HCT116 (cell line): ENCODE measurements around the gene ACACA. TPM values are rescaled to one million over a fixed set of nuclear protein-coding genes. Genes with fewer than 3 reads are reported as not detected.

Experiments used
- ATAC-seq: fragments of 200-7000 bp; cut with Tn5 transposase; 2 replicates; pipeline ENCODE4 v1.9.1; 2020; ENCODE audit warnings: mild to moderate bottlenecking, moderate library complexity
- BruUV-seq: library from RNA; stranded (reverse); fragments of 400-500 nt; replicated peaks from 2 replicates; lab custom pipeline; 2021; lab: Mats Ljungman, UMichigan
- CTCF ChIA-PET: fragments of 300-600 bp; sonication (Branson Sonifier 250); formaldehyde crosslinking; loops from one replicate; lab custom pipeline; 2021; ENCODE audit warnings: antibody characterized with exemption; lab: Charles Lee
- POLR2A ChIA-PET: fragments of 300-600, 350-600 bp; sonication (Branson Sonifier 250); formaldehyde crosslinking; loops from one replicate; lab custom pipeline; 2021; ENCODE audit warnings: antibody characterized with exemption; lab: Charles Lee
- RAD21 ChIA-PET, 2 experiments: fragments of 300-600 bp; sonication (Branson Sonifier 250); formaldehyde crosslinking; loops; one replicate each; lab custom pipeline; 2023; ENCODE audit warnings: low total read pairs in 2 of 2; ENCODE audit not compliant: uncharacterized antibody in 2 of 2, unreplicated experiment in 2 of 2, low non-redundant PET in 1 of 2; lab: Charles Lee
- DNase-seq: peaks from one replicate; pipeline ENCODE4 v3.0.0-alpha.2; 2010; ENCODE audit warnings: low read depth, low spot score
- H2AFZ ChIP-seq: fragments of 200-600 bp; shearing (Covaris generic), sonication (generic); 2 replicates; pipeline ENCODE4 v1.6.1; 2017; ENCODE audit warnings: low read depth, mixed run types, mixed read lengths, antibody characterized with exemption, low read length; ENCODE audit not compliant: poor library complexity, severe bottlenecking
- H3K27ac ChIP-seq: 2 replicates; pipeline ENCODE4 v1.5.1; 2012; ENCODE audit warnings: low read depth, low read length
- H3K27me3 ChIP-seq: fragments of 200-600 bp; sonication (generic); 2 replicates; pipeline ENCODE4 v1.6.1; 2016; ENCODE audit warnings: mixed run types, low read length, mixed read lengths; ENCODE audit not compliant: insufficient read depth
- H3K36me3 ChIP-seq, 2 experiments: fragments of 200-500 bp in 1 of 2; fragments of 200-600 bp in 1 of 2; sonication (Bioruptor generic) in 1 of 2; sonication (generic) in 1 of 2; 2 replicates each; pipeline versions ENCODE4 v1.5.1 to v1.6.1; 2014 to 2016; ENCODE audit warnings: low read length in 2 of 2, inconsistent platforms in 1 of 2, mixed read lengths in 1 of 2, mixed run types in 1 of 2; ENCODE audit not compliant: insufficient read depth in 2 of 2, control insufficient read depth in 1 of 2
- H3K4me1 ChIP-seq, 2 experiments: fragments of 200-600 bp in 1 of 2; sonication (generic) in 1 of 2; 2 replicates each; pipeline versions ENCODE4 v1.5.1 to v1.6.1; 2012 to 2017; ENCODE audit warnings: low read length in 2 of 2, inconsistent platforms in 1 of 2, mild to moderate bottlenecking in 1 of 2, mixed read lengths in 1 of 2, mixed run types in 1 of 2, moderate library complexity in 1 of 2; ENCODE audit not compliant: insufficient read depth in 2 of 2, control insufficient read depth in 1 of 2
- H3K4me2 ChIP-seq: fragments of 200-600 bp; sonication (generic); 2 replicates; pipeline ENCODE4 v1.6.1; 2017; ENCODE audit warnings: mixed run types, low read length, mixed read lengths
- H3K4me3 ChIP-seq, 2 experiments: fragments of 200-600 bp in 1 of 2; sonication (generic) in 1 of 2; replicated peaks in 1 of 2; 2 replicates each; pipeline ENCODE4 v1.5.1; 2011 to 2016; ENCODE audit warnings: low read length in 2 of 2, control low read depth in 1 of 2, low read depth in 1 of 2, mild to moderate bottlenecking in 1 of 2, mixed read lengths in 1 of 2, mixed run types in 1 of 2
- H3K79me2 ChIP-seq: fragments of 200-600 bp; sonication (generic); 2 replicates; pipeline ENCODE4 v1.6.1; 2017; ENCODE audit warnings: mild to moderate bottlenecking, mixed run types, low read length, moderate library complexity, mixed read lengths; ENCODE audit not compliant: insufficient read depth
- H3K9ac ChIP-seq: fragments of 200-600 bp; sonication (generic); 2 replicates; pipeline ENCODE4 v1.6.1; 2016; ENCODE audit warnings: low read length, mixed read lengths
- H3K9me2 ChIP-seq: fragments of 200-600 bp; sonication (generic), shearing (Covaris generic); 2 replicates; pipeline ENCODE4 v1.6.1; 2017; ENCODE audit warnings: mixed run types, mild to moderate bottlenecking, moderate library complexity; ENCODE audit not compliant: insufficient read depth
- H3K9me3 ChIP-seq, 2 experiments: fragments of 200-500 bp in 1 of 2; fragments of 200-600 bp in 1 of 2; sonication (Bioruptor generic) in 1 of 2; sonication (generic) in 1 of 2; 2 replicates each; pipeline ENCODE4 v1.6.1; 2014 to 2017; ENCODE audit warnings: low read length in 2 of 2, mixed read lengths in 2 of 2, inconsistent platforms in 1 of 2, low read depth in 1 of 2, mild to moderate bottlenecking in 1 of 2, mixed run types in 1 of 2, moderate library complexity in 1 of 2; ENCODE audit not compliant: control insufficient read depth in 1 of 2, insufficient read depth in 1 of 2
- H4K20me1 ChIP-seq: fragments of 200-600 bp; sonication (generic), shearing (Covaris generic); 2 replicates; pipeline ENCODE4 v1.6.1; 2017; ENCODE audit warnings: mixed run types, mild to moderate bottlenecking, moderate library complexity; ENCODE audit not compliant: insufficient read depth
- CEBPB ChIP-seq: IDR thresholded peaks from 2 replicates; pipeline ENCODE4 v1.6.1; 2012; ENCODE audit warnings: low read depth
- EGR1 ChIP-seq: IDR thresholded peaks from 2 replicates; pipeline ENCODE4 v1.6.1; 2012; ENCODE audit warnings: low read depth
- SIN3A ChIP-seq: IDR thresholded peaks from 2 replicates; pipeline ENCODE4 v1.6.1; 2012; ENCODE audit warnings: low read depth
- SRF ChIP-seq: IDR thresholded peaks from 2 replicates; pipeline ENCODE4 v1.6.1; 2012; ENCODE audit warnings: low read depth
- ZFX ChIP-seq: fragments of 450-650 bp; IDR thresholded peaks from 2 replicates; pipeline ENCODE4 v1.6.1; 2017
- intact Hi-C: fragments of 100-400 bp; cut with micrococcal nuclease; formaldehyde crosslinking; loops from 2 replicates; pipeline ENCODE4 v1.10.0; 2022
- total RNA-seq: library from RNA; stranded (reverse); gene quantifications from one replicate; pipeline ENCODE4 v1.2.1, GENCODE V29; 2021; ENCODE audit not compliant: unreplicated experiment
- TF ChIP-seq, protein P1 (sequence below): IDR thresholded peaks from 2 replicates; pipeline ENCODE4 v1.6.1; 2012; ENCODE audit warnings: low read depth
- TF ChIP-seq, protein P2 (sequence below), 3 experiments: fragments of 200-600 bp in 1 of 3; sonication (generic) in 1 of 3; IDR thresholded peaks in 2 of 3; conservative IDR thresholded peaks in 1 of 3; 2 replicates each; pipeline ENCODE4 v1.5.1; 2012 to 2017; ENCODE audit warnings: low read depth in 2 of 3, low read length in 2 of 3, antibody characterized with exemption in 1 of 3, borderline replicate concordance in 1 of 3, control low read depth in 1 of 3, mild to moderate bottlenecking in 1 of 3, mixed read lengths in 1 of 3, mixed run types in 1 of 3, moderate library complexity in 1 of 3; ENCODE audit not compliant: insufficient read depth in 1 of 3
- TF ChIP-seq, protein P3 (sequence below): IDR thresholded peaks from 2 replicates; pipeline ENCODE4 v1.6.1; 2011; ENCODE audit warnings: mild to moderate bottlenecking, low read length, moderate library complexity; ENCODE audit not compliant: insufficient replicate concordance; ENCODE audit errors: extremely low read depth

The ACACA gene
- total RNA-seq, 1 experiment from 2014 or later, result 161 TPM

DNA sequence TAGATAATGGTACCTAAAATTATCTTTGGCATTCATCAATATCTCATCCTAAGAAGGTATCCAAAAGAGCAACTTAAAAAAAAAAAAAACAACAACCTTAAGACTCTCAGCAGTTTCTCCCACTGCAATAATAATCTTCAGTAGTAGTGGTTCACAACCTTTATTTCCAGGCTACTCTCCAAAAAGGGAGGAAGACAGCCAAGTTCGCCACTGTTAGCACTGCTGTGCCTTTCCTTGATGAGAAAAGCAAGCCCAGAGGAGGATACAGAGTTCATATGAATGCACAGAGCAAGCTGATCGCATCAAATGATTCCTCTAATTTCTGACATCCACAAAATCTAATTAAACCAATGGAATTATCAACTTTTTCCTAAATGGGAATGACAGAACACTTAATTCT lies 258.5 kb downstream of the ACACA start:
- Histone ChIP-seq H3K27ac (no peak overlapping the region), H3K9ac (no peak overlapping the region), H3K4me3 (no peak overlapping the region), H3K27me3 (no peaks in the 10 kb centered on the region), H3K79me2 (no peaks in the 10 kb centered on the region), H4K20me1 (no peaks in the 10 kb centered on the region), H3K9me3 (no peaks in the 10 kb centered on the region), H3K36me3 (0 out of 4 replicates have a peak, but pooled peaks cover 2 to 9% of the 10 kb centered on the region in 2 experiments), H3K4me2 (no peak overlapping the region), H3K4me1 (no peaks in the 10 kb centered on the region), H2AFZ (no peak overlapping the region), H3K9me2 (no peaks in the 10 kb centered on the region)
- DNase-seq (no peak), ATAC-seq (no peak)
- CTCF ChIA-PET, result no interaction called here
- TF ChIP-seq, protein P1, sequence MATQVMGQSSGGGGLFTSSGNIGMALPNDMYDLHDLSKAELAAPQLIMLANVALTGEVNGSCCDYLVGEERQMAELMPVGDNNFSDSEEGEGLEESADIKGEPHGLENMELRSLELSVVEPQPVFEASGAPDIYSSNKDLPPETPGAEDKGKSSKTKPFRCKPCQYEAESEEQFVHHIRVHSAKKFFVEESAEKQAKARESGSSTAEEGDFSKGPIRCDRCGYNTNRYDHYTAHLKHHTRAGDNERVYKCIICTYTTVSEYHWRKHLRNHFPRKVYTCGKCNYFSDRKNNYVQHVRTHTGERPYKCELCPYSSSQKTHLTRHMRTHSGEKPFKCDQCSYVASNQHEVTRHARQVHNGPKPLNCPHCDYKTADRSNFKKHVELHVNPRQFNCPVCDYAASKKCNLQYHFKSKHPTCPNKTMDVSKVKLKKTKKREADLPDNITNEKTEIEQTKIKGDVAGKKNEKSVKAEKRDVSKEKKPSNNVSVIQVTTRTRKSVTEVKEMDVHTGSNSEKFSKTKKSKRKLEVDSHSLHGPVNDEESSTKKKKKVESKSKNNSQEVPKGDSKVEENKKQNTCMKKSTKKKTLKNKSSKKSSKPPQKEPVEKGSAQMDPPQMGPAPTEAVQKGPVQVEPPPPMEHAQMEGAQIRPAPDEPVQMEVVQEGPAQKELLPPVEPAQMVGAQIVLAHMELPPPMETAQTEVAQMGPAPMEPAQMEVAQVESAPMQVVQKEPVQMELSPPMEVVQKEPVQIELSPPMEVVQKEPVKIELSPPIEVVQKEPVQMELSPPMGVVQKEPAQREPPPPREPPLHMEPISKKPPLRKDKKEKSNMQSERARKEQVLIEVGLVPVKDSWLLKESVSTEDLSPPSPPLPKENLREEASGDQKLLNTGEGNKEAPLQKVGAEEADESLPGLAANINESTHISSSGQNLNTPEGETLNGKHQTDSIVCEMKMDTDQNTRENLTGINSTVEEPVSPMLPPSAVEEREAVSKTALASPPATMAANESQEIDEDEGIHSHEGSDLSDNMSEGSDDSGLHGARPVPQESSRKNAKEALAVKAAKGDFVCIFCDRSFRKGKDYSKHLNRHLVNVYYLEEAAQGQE, result no peak
- TF ChIP-seq CEBPB, result no peak
- TF ChIP-seq EGR1, result no peak
- TF ChIP-seq SRF, result no peak
- no peak for TF ChIP-seq ZFX
- TF ChIP-seq, protein P2, sequence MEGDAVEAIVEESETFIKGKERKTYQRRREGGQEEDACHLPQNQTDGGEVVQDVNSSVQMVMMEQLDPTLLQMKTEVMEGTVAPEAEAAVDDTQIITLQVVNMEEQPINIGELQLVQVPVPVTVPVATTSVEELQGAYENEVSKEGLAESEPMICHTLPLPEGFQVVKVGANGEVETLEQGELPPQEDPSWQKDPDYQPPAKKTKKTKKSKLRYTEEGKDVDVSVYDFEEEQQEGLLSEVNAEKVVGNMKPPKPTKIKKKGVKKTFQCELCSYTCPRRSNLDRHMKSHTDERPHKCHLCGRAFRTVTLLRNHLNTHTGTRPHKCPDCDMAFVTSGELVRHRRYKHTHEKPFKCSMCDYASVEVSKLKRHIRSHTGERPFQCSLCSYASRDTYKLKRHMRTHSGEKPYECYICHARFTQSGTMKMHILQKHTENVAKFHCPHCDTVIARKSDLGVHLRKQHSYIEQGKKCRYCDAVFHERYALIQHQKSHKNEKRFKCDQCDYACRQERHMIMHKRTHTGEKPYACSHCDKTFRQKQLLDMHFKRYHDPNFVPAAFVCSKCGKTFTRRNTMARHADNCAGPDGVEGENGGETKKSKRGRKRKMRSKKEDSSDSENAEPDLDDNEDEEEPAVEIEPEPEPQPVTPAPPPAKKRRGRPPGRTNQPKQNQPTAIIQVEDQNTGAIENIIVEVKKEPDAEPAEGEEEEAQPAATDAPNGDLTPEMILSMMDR (IDR thresholded peaks at IDR 0.05 in 2 of 3, conservative IDR thresholded peaks at IDR 0.05 in 1 of 3; ENCODE audit: borderline replicate concordance in 1 of 3, insufficient read depth in 1 of 3, low read depth in 2 of 3, low read length in 2 of 3), result no peak
- TF ChIP-seq, protein P3, sequence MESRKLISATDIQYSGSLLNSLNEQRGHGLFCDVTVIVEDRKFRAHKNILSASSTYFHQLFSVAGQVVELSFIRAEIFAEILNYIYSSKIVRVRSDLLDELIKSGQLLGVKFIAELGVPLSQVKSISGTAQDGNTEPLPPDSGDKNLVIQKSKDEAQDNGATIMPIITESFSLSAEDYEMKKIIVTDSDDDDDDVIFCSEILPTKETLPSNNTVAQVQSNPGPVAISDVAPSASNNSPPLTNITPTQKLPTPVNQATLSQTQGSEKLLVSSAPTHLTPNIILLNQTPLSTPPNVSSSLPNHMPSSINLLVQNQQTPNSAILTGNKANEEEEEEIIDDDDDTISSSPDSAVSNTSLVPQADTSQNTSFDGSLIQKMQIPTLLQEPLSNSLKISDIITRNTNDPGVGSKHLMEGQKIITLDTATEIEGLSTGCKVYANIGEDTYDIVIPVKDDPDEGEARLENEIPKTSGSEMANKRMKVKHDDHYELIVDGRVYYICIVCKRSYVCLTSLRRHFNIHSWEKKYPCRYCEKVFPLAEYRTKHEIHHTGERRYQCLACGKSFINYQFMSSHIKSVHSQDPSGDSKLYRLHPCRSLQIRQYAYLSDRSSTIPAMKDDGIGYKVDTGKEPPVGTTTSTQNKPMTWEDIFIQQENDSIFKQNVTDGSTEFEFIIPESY, result no peak
- TF ChIP-seq SIN3A, result no peak
- RAD21 ChIA-PET, result no interaction called here
- BruUV-seq, result no TSS peak
- POLR2A ChIA-PET, result no interaction called here
- intact Hi-C loops, result no loop called here
